Measurements from ENCODE around the gene KRTAP10-1. TPM values are rescaled to one million over a fixed set of nuclear protein-coding genes. Genes with fewer than 3 reads are reported as not detected.
"Not testable (repeated sequence)": the region's sequence is repeated elsewhere in the genome, so short reads cannot be mapped to it uniquely, and the experiment has no call there.

Gene KRTAP10-1
- total and polyA plus RNA-seq, 9 donors = not detected

GRCh38 chr21:44574457-44575306, 34.7 kb upstream of the KRTAP10-1 start:
- Histone ChIP-seq H3K9me3 (no peaks in the 10 kb centered on the region), H3K27ac (no peak overlapping the region), H3K4me3 (no peak overlapping the region), H3K27me3 (no peaks in the 10 kb centered on the region), H3K4me1 (ENCODE audit: insufficient read depth) (no peaks in the 10 kb centered on the region), H3K36me3 (no peaks in the 10 kb centered on the region)
- no peak for DNase-seq
- no peak for TF ChIP-seq EP300 (IDR thresholded peaks at IDR 0.05)
- TF ChIP-seq POLR2A (IDR thresholded peaks at IDR 0.05) = no peak
- no peak for TF ChIP-seq CTCF (IDR thresholded peaks at IDR 0.05)
- 26 to 30% (median 29%) methylated on average over 20 to 21 of the region's 21 CpGs for WGBS, 3 donors
- intact Hi-C loops (cut with DNase I) = no loop called here

- H3K36me3 ChIP-seq; H3K9me3 ChIP-seq; H3K4me3 ChIP-seq; H3K27me3 ChIP-seq; intact Hi-C loops (cut with DNase I); H3K4me1 ChIP-seq (ENCODE audit: insufficient read depth); DNase-seq; H3K27ac ChIP-seq: not testable (repeated sequence)
- 47 to 61% (median 47%) methylated on average over 13 to 22 of the region's 25 CpGs for WGBS, 3 donors
Observed at GRCh38 chr21:44573630-44574456, 33.8 kb upstream of the KRTAP10-1 start, which contains the start of gene KRTAP10-4. Gene KRTAP10-4 (plus strand): TSS chr21:44573729. CDS start chr21:44573759, 30 bp downstream.

- no peaks in the 10 kb centered on the region for H3K9me3 ChIP-seq
- no peaks in the 10 kb centered on the region for H3K27me3 ChIP-seq
- DNase-seq = no peak
- H3K4me3 ChIP-seq = no peak overlapping the region
- 64 to 77% (median 73%) methylated on average over 15 of the region's 15 CpGs for WGBS, 3 donors
- no peaks in the 10 kb centered on the region for H3K4me1 ChIP-seq (ENCODE audit: insufficient read depth)
- H3K27ac ChIP-seq = no peak overlapping the region
- no peaks in the 10 kb centered on the region for H3K36me3 ChIP-seq
- no peak for TF ChIP-seq EP300 (IDR thresholded peaks at IDR 0.05)
- TF ChIP-seq POLR2A (IDR thresholded peaks at IDR 0.05) = no peak
- TF ChIP-seq CTCF (IDR thresholded peaks at IDR 0.05) = no peak
- intact Hi-C loops (cut with DNase I) = no loop called here
Observed at GRCh38 chr21:44572959-44573583, 33.1 kb upstream of the KRTAP10-1 start.

- no peak for DNase-seq
- 88 to 92% (median 88%) methylated on average over 40 of the region's 40 CpGs for WGBS, 3 donors
- no peaks in the 10 kb centered on the region for H3K27me3 ChIP-seq
Observed at GRCh38 chr21:44571844-44572782, 32.1 kb upstream of the KRTAP10-1 start.

More at GRCh38 chr21:44571844-44572782, 32.1 kb upstream of the KRTAP10-1 start:
- Histone ChIP-seq H3K9me3 (no peaks in the 10 kb centered on the region), H3K27ac (no peak overlapping the region), H3K36me3 (no peaks in the 10 kb centered on the region), H3K4me3 (no peak overlapping the region), H3K4me1 (ENCODE audit: insufficient read depth) (no peaks in the 10 kb centered on the region)
- TF ChIP-seq CTCF (IDR thresholded peaks at IDR 0.05) (no peak), POLR2A (IDR thresholded peaks at IDR 0.05) (no peak), EP300 (IDR thresholded peaks at IDR 0.05) (no peak)
- intact Hi-C loops (cut with DNase I) = no loop called here

Data from ovary (tissue), 9 donors.